ENCODE results near the gene CNNM3.

- TF ChIP-seq TAF1 (IDR thresholded peaks at IDR 0.05; ENCODE audit: low read depth, low read length) (no peak), POLR2AphosphoS5 (IDR thresholded peaks at IDR 0.05; ENCODE audit: low read depth, low read length) (no peak), POLR2A (IDR thresholded peaks at IDR 0.05; ENCODE audit: low read depth, low read length) (no peak), SPI1 (IDR thresholded peaks at IDR 0.05; ENCODE audit: low read depth, low read length) (peak; percentile 36), POU2F2 (IDR thresholded peaks at IDR 0.05; ENCODE audit: low read depth, low read length) (no peak)
Observed at GRCh38 chr2:96801786-96802595, 14.1 kb upstream of the CNNM3 start.
